ENCODE data around the gene RHOJ.

The RHOJ gene

DNA sequence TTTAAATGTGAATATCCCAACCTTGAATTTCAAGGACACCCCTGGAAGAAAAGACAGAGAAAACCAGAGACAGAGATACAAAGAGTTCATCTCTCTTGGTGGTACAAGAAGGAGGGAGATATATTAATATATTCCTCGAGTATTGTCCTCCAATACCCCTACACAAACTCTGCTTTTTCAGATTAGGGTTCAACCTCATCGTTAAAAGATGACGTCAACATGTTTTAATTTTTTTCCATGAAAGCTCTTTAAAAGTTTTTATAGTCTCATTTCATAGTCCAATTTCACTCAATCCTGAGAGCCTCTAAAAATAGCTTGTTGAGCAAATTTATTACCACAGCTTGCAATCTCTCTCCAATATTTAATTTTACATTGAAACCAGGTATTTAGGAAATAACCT lies 19.4 kb downstream of the RHOJ start:
- Histone ChIP-seq H3K27ac (ENCODE audit: insufficient read depth, low read length, poor library complexity, severe bottlenecking) (no peak overlapping the region), H3K36me3 (ENCODE audit: control insufficient read depth, insufficient read depth, low read length) (no peaks in the 10 kb centered on the region), H3K9me3 (ENCODE audit: control insufficient read depth, low read length) (no peaks in the 10 kb centered on the region)

DNA sequence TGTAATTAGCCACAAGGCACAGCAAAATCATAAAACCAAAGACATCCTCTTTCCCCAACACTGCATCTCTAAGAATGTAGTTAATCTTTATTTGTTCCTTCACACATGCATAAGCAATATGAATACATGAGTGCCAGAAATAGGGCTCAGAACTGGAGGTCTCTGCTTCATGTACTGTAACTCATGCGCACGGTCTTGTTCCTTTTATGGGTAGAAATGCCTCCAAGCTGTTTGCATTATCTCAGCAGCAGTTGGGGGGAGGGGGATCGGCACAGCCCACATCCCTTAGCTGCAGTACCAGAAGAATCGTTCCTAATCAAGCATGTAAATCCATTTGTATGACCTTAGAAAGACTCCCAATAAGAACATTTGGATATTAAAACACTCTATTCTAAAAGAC lies 20.0 kb downstream of the RHOJ start:
- no peaks in the 10 kb centered on the region for H3K9me3 ChIP-seq (ENCODE audit: control insufficient read depth, low read length)
- H3K27ac ChIP-seq (ENCODE audit: insufficient read depth, low read length, poor library complexity, severe bottlenecking) = no peak overlapping the region
- H3K36me3 ChIP-seq (ENCODE audit: control insufficient read depth, insufficient read depth, low read length) = no peaks in the 10 kb centered on the region
- no peak overlapping the region for H3K4me3 ChIP-seq (ENCODE audit: insufficient read depth, low read depth, low read length, poor library complexity, severe bottlenecking)
- no peaks in the 10 kb centered on the region for H3K4me1 ChIP-seq (ENCODE audit: control insufficient read depth, insufficient read depth, low read length, poor library complexity, severe bottlenecking)
- no peak for DNase-seq
- H3K27me3 ChIP-seq (replicated peaks; ENCODE audit: control insufficient read depth, insufficient read depth, low read length, poor library complexity, severe bottlenecking) = no peaks in the 10 kb centered on the region

More for the DNA sequence above, 19.4 kb downstream of the RHOJ start:
- H3K4me3 ChIP-seq (ENCODE audit: insufficient read depth, low read depth, low read length, poor library complexity, severe bottlenecking) = no peak overlapping the region
- no peaks in the 10 kb centered on the region for H3K4me1 ChIP-seq (ENCODE audit: control insufficient read depth, insufficient read depth, low read length, poor library complexity, severe bottlenecking)
- no peaks in the 10 kb centered on the region for H3K27me3 ChIP-seq (replicated peaks; ENCODE audit: control insufficient read depth, insufficient read depth, low read length, poor library complexity, severe bottlenecking)
- no peak for DNase-seq

DNA sequence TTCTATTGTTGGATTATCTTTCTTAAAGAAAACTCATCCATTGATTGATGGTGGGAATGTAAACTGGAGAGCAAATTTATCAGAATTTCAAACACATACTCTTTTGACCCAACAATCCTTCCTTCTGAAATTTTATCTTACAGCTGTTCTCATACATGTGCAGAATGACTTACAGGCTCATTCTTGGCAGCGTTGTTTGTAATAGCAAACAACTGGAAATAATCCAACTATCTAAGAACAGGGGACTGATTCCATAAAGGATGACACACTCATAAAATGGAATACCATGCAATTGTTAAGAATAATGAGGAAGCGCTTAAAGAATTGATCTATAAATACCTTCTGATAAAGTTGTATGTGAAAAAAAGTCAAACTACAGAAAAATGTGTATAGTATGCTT lies 24.0 kb downstream of the RHOJ start:
- no peaks in the 10 kb centered on the region for H3K27me3 ChIP-seq (replicated peaks; ENCODE audit: control insufficient read depth, insufficient read depth, low read length, poor library complexity, severe bottlenecking)
- DNase-seq = no peak
- no peaks in the 10 kb centered on the region for H3K9me3 ChIP-seq (ENCODE audit: control insufficient read depth, low read length)
- H3K4me3 ChIP-seq (ENCODE audit: insufficient read depth, low read depth, low read length, poor library complexity, severe bottlenecking) = no peak overlapping the region
- no peak overlapping the region for H3K27ac ChIP-seq (ENCODE audit: insufficient read depth, low read length, poor library complexity, severe bottlenecking)
- H3K4me1 ChIP-seq (ENCODE audit: control insufficient read depth, insufficient read depth, low read length, poor library complexity, severe bottlenecking) = no peaks in the 10 kb centered on the region
- H3K36me3 ChIP-seq (ENCODE audit: control insufficient read depth, insufficient read depth, low read length) = no peaks in the 10 kb centered on the region

DNA sequence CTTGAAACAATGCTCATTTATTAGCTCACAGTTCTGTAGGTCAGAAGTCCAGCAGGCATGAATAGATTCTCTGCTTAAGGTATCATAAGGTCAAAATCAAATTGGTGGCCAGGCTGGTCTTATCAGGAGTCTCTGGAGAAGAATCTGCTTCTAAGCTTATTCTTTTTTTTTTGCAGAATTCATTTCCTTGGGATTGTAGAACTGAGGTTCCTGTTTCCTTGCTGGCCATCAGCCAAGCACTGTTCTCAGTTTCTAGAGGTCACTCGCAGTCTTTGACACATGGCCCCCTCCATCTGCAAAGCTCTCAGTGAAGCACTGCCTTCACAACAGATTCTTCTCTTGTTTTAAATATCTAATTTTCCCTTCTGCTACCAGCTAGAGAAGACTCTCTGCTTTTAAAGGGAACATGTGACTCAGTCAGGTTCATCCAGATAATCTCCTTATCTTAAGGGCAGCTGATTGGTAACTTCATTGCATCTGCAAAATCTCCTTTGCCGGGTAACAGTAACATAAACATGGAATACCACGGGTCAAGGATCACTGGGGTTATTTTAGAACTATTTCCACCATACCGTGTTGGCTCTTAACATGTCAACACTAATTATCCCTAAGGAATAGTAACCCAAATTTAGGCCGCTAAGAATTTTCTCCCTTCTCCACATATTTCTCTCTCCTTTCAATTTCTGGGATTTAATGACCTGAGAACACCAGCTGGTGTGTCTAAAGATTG lies 25.3 kb downstream of the RHOJ start:
- H3K9me3 ChIP-seq (ENCODE audit: control insufficient read depth, low read length) = no peaks in the 10 kb centered on the region
- no peak overlapping the region for H3K4me3 ChIP-seq (ENCODE audit: insufficient read depth, low read depth, low read length, poor library complexity, severe bottlenecking)
- H3K27me3 ChIP-seq (replicated peaks; ENCODE audit: control insufficient read depth, insufficient read depth, low read length, poor library complexity, severe bottlenecking) = no peaks in the 10 kb centered on the region
- DNase-seq = no peak
- H3K36me3 ChIP-seq (ENCODE audit: control insufficient read depth, insufficient read depth, low read length) = no peaks in the 10 kb centered on the region
- no peaks in the 10 kb centered on the region for H3K4me1 ChIP-seq (ENCODE audit: control insufficient read depth, insufficient read depth, low read length, poor library complexity, severe bottlenecking)
- no peak overlapping the region for H3K27ac ChIP-seq (ENCODE audit: insufficient read depth, low read length, poor library complexity, severe bottlenecking)

DNA sequence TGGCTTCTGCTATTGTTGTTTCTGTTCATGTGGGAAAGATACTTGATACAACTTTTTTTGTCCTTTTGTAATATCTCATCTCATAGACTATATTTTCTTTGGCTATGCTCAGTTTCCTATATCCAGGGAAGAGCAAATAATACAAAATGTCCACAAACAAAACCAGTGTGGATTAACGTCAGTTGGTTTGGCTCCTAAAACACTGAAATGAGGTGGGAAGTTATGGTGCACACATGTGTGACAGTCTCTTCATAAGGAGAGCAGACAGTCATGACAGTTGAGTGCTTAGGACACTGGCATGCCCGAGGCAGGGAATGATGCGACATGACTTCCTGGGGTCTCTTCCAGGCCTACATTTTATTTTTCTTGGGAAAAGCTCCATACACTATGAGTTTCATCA lies 27.5 kb downstream of the RHOJ start:
- Histone ChIP-seq H3K27me3 (replicated peaks; ENCODE audit: control insufficient read depth, insufficient read depth, low read length, poor library complexity, severe bottlenecking) (no peaks in the 10 kb centered on the region), H3K4me3 (ENCODE audit: insufficient read depth, low read depth, low read length, poor library complexity, severe bottlenecking) (no peak overlapping the region), H3K27ac (ENCODE audit: insufficient read depth, low read length, poor library complexity, severe bottlenecking) (no peak overlapping the region), H3K36me3 (ENCODE audit: control insufficient read depth, insufficient read depth, low read length) (no peaks in the 10 kb centered on the region), H3K4me1 (ENCODE audit: control insufficient read depth, insufficient read depth, low read length, poor library complexity, severe bottlenecking) (no peaks in the 10 kb centered on the region), H3K9me3 (ENCODE audit: control insufficient read depth, low read length) (no peaks in the 10 kb centered on the region)
- DNase-seq = no peak

DNA sequence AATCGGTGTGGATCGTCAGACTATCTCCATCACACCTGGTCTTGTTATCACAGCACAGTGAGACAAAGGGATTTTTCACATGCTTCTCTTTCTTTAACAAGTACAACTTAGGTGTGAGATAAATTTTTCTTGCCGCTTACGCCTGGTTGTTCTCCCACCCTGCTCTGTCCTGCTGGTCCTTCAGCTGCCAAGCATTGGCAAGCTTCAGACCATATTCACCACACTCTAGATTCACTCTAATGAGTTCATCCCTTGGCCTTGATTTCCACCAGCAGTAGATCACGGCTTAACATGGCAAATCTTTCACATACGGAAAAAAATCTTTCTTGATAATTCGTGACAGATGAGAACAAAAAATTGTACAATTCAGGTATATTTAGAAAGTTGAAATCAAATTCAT lies 33.5 kb downstream of the RHOJ start:
- H3K27me3 ChIP-seq (replicated peaks; ENCODE audit: control insufficient read depth, insufficient read depth, low read length, poor library complexity, severe bottlenecking) = no peaks in the 10 kb centered on the region
- H3K4me1 ChIP-seq (ENCODE audit: control insufficient read depth, insufficient read depth, low read length, poor library complexity, severe bottlenecking) = no peaks in the 10 kb centered on the region
- H3K36me3 ChIP-seq (ENCODE audit: control insufficient read depth, insufficient read depth, low read length) = no peaks in the 10 kb centered on the region
- H3K9me3 ChIP-seq (ENCODE audit: control insufficient read depth, low read length) = no peaks in the 10 kb centered on the region
- no peak overlapping the region for H3K4me3 ChIP-seq (ENCODE audit: insufficient read depth, low read depth, low read length, poor library complexity, severe bottlenecking)
- DNase-seq = no peak
- no peak overlapping the region for H3K27ac ChIP-seq (ENCODE audit: insufficient read depth, low read length, poor library complexity, severe bottlenecking)

DNA sequence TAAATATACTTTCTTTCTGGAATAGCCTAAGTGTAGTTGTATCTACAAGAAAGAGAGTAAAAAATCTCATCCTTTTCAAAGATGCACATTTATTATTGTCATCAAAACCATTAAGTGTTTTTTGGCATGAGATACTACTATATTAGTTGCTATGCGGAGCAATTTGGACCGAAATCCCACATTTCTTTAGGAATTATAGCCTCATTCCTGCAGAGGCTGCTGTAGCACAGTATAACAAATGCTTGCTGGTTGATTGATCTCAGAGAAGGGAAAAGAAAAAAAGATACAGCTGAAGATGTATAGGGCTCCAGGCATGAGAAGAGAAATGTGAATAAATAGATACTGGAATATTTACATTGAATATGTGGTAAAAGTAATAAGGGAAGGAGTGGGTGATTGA lies 36.0 kb downstream of the RHOJ start:
- no peaks in the 10 kb centered on the region for H3K36me3 ChIP-seq (ENCODE audit: control insufficient read depth, insufficient read depth, low read length)
- no peak overlapping the region for H3K4me3 ChIP-seq (ENCODE audit: insufficient read depth, low read depth, low read length, poor library complexity, severe bottlenecking)
- no peaks in the 10 kb centered on the region for H3K27me3 ChIP-seq (replicated peaks; ENCODE audit: control insufficient read depth, insufficient read depth, low read length, poor library complexity, severe bottlenecking)
- no peaks in the 10 kb centered on the region for H3K4me1 ChIP-seq (ENCODE audit: control insufficient read depth, insufficient read depth, low read length, poor library complexity, severe bottlenecking)
- DNase-seq = no peak
- H3K27ac ChIP-seq (ENCODE audit: insufficient read depth, low read length, poor library complexity, severe bottlenecking) = no peak overlapping the region
- no peaks in the 10 kb centered on the region for H3K9me3 ChIP-seq (ENCODE audit: control insufficient read depth, low read length)

DNA sequence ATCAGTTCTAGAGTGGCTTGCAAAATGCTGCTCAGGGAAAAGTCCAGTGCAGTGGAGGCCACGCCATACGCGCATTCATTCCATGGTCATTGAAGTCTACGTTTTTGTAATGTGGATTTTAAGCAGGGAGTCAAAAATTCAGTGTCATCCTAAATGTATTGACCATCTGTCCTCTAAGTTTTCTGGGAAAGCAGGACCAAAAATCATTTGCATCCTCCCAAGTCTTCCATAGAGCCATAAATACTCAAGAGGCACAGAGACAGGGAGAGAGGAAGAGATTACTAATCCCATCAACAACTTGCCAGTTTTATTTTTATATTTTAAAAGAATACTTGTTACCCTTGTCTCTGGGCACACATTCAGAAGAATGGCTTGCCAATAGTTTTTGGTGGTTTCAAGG lies 36.9 kb downstream of the RHOJ start:
- no peak overlapping the region for H3K27ac ChIP-seq (ENCODE audit: insufficient read depth, low read length, poor library complexity, severe bottlenecking)
- H3K36me3 ChIP-seq (ENCODE audit: control insufficient read depth, insufficient read depth, low read length) = no peaks in the 10 kb centered on the region
- no peak for DNase-seq
- H3K4me1 ChIP-seq (ENCODE audit: control insufficient read depth, insufficient read depth, low read length, poor library complexity, severe bottlenecking) = no peaks in the 10 kb centered on the region
- H3K27me3 ChIP-seq (replicated peaks; ENCODE audit: control insufficient read depth, insufficient read depth, low read length, poor library complexity, severe bottlenecking) = no peaks in the 10 kb centered on the region
- no peak overlapping the region for H3K4me3 ChIP-seq (ENCODE audit: insufficient read depth, low read depth, low read length, poor library complexity, severe bottlenecking)
- no peaks in the 10 kb centered on the region for H3K9me3 ChIP-seq (ENCODE audit: control insufficient read depth, low read length)

DNA sequence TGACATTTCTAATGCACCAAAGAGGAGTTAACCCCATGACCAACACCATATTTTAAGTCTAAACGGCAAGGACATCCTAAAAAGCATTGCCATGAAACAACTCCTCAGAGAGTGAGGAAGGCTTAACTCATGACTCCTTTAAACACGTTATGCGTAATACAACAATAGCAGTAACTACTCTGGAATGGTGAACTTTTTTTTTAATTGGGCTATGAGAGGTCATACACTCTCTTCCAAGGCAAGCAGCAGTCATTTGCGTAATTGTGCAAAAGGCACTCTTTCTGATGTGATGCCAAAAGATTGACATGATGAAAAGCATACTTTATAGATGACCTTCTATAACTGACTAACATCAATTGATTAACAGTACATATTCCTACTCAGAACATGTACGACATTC lies 39.4 kb downstream of the RHOJ start:
- Histone ChIP-seq H3K4me1 (ENCODE audit: control insufficient read depth, insufficient read depth, low read length, poor library complexity, severe bottlenecking) (no peaks in the 10 kb centered on the region), H3K4me3 (ENCODE audit: insufficient read depth, low read depth, low read length, poor library complexity, severe bottlenecking) (no peak overlapping the region), H3K9me3 (ENCODE audit: control insufficient read depth, low read length) (no peaks in the 10 kb centered on the region), H3K36me3 (ENCODE audit: control insufficient read depth, insufficient read depth, low read length) (no peaks in the 10 kb centered on the region), H3K27ac (ENCODE audit: insufficient read depth, low read length, poor library complexity, severe bottlenecking) (no peak overlapping the region), H3K27me3 (replicated peaks; ENCODE audit: control insufficient read depth, insufficient read depth, low read length, poor library complexity, severe bottlenecking) (no peaks in the 10 kb centered on the region)
- DNase-seq = no peak

DNA sequence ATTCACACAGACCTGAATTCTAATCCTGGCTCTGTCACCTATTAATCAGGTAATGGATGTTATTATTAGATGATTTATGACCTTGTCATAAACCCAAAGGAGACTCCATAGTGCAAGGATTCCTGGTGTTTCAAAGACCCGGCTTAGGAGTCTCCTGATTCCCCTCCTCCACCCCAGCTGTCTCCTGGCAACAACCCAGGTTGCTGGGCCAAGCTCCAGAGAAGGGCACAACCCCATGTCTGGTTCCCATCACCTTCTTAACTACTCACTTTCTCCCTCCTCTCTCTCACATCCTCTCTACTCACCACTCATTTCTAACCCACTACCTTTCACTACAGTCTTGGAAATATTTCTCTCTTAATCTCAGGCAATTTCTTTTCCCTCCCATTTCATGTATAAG lies 41.6 kb downstream of the RHOJ start:
- Histone ChIP-seq H3K36me3 (ENCODE audit: control insufficient read depth, insufficient read depth, low read length) (no peaks in the 10 kb centered on the region), H3K27me3 (replicated peaks; ENCODE audit: control insufficient read depth, insufficient read depth, low read length, poor library complexity, severe bottlenecking) (no peaks in the 10 kb centered on the region), H3K27ac (ENCODE audit: insufficient read depth, low read length, poor library complexity, severe bottlenecking) (no peak overlapping the region), H3K9me3 (ENCODE audit: control insufficient read depth, low read length) (no peaks in the 10 kb centered on the region), H3K4me1 (ENCODE audit: control insufficient read depth, insufficient read depth, low read length, poor library complexity, severe bottlenecking) (no peaks in the 10 kb centered on the region), H3K4me3 (ENCODE audit: insufficient read depth, low read depth, low read length, poor library complexity, severe bottlenecking) (no peak overlapping the region)
- no peak for DNase-seq
